ENCODE results near the gene FGD2.
"Not testable (repeated sequence)": the region's sequence is repeated elsewhere in the genome, so short reads cannot be mapped to it uniquely, and the experiment has no call there.

Gene FGD2

GRCh38 chr6:36970892-36971842, 34.3 kb upstream of the FGD2 start:
- no peak for DNase-seq

DNA sequence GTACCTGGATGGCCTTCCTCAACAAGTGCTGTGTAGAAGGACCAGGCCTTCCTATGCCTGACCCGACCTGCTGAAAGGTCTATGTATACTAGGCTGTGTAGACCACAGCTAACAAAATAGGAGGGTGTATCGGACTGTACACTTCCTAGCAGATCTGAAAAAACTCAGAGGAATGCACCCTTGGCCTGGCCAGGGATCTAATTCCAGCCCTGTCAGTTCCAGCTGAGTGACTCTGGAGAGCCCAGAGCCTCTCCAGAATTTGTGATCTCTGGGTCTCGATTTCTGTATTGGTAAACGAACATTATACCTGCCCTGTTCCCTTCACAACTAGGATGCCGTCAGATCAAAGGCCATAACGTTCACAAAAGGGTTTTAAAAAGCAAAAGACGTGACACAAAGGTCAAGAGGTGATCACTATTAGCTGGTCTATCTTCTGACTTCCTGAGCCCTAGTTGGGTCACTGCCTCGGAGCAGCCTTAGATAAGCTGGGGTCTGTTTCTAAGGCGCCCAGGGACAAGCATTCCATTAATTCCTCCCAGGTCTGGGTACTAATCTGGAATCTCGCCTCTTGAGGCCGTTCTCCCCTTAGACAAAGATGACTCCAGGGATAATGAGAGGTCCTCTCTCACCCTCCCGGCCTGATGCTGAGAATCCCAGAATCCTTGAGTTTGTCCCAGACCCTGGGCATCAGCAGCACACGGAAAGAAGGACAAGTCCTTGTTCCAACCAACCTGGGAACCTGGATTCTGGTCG, 33.4 kb upstream of the FGD2 start:
- no peak for DNase-seq

GRCh38 chr6:36973190-36973589, 32.3 kb upstream of the FGD2 start:
- no peak for DNase-seq

DNA sequence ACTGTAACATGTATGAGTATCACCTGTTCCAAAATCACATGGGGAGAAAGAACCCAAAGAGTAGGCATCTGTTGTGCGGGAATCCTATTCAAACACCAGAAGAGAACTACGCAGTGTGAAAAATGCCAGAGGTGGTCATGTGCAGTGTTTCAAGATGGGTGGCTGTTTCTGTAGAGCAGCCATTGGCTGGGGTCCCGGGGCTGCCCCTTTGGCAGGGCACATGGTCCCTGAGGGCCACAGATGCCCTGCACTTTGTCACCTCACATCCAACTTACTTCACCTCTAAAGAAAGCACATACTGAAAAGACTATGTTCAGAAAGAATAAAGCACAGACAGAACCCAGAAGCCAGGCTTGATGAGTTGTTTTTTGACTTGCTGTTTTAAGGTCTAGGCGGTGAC, 31.8 kb upstream of the FGD2 start:
- no peak for DNase-seq

DNA sequence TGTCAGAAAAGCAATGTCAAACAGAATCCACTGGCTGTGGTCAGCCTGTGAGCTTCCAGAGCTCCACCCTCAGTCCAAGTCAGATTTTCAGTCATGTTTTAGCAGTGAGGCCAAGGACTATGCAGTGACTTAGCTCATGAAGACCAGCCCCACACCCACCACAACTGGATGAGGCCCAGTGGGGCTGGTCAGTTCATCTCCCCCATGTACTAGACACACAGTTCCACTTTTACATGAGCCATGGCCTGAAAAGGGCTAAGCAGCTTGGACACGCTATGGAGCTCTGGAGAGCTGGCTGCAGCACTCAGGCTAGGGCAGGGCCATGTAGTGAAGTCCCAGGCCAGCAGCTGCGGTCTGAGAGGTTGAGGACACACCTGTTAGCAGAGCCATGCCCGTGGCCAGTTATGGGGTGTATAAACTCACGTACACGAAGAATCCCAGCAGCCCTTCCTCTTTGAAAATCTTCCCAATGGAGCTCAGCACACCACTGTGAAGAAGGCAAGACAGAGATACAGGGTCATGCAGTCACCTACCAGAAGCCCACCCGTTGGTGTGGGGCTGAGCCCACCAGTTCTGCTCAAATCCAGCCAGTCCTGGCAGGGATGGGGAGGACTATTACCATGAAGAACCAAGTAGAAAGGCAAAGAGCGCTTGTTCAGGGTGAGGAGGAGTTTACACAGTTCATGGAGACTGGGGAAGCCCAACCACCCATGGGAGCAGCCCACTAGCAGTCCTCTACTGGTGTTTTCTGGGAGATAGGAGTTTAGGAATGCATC, 30.0 kb upstream of the FGD2 start:
- DNase-seq = no peak

GRCh38 chr6:36976007-36976264, 29.5 kb upstream of the FGD2 start:
- no peak for DNase-seq

DNA sequence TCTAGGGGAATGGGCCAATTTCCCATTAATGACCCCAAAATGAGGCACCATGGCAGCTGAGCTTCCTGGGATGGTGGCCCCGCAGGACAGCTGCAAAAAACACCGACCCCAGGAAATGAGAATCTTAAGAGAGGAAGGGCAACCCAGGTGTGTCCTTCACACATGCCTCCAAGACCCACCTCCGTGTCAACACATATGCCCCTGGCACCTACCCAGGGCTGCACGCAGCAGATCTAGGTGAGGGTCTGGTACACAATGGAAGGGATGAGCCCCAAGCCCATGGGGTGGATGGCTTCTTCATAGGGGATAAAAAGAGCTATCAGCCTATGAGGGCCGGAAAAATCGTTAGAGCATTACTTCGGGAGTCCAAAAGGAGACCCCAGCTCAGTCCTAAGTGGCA, 28.9 kb upstream of the FGD2 start:
- DNase-seq = no peak

- no peak for DNase-seq
These were observed 28.5 kb upstream of the FGD2 start for GRCh38 chr6:36976931-36977330.

DNA sequence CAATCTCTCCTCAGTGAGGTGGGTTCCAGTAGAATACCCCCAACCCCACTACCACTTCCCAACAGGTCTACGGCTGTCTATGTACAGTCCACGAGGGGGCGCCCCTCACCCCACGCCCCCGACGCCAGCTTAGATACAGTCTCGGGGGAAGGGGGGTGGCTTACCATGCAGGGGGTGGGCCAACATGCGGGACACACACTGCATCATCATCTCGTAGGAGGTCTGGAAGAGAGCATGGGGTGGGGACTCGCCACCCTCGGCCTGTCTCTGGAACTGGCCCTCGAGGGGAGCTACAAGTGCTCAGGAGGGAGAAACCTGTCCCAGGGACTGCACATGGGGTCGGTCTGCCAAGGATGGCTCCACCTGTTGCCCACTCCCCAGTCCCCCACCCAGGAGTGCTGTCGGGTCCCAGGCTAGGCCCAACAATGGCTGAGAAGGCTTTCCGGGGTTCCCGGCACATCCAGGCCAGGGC, 27.9 kb upstream of the FGD2 start:
- no peak for DNase-seq

DNA sequence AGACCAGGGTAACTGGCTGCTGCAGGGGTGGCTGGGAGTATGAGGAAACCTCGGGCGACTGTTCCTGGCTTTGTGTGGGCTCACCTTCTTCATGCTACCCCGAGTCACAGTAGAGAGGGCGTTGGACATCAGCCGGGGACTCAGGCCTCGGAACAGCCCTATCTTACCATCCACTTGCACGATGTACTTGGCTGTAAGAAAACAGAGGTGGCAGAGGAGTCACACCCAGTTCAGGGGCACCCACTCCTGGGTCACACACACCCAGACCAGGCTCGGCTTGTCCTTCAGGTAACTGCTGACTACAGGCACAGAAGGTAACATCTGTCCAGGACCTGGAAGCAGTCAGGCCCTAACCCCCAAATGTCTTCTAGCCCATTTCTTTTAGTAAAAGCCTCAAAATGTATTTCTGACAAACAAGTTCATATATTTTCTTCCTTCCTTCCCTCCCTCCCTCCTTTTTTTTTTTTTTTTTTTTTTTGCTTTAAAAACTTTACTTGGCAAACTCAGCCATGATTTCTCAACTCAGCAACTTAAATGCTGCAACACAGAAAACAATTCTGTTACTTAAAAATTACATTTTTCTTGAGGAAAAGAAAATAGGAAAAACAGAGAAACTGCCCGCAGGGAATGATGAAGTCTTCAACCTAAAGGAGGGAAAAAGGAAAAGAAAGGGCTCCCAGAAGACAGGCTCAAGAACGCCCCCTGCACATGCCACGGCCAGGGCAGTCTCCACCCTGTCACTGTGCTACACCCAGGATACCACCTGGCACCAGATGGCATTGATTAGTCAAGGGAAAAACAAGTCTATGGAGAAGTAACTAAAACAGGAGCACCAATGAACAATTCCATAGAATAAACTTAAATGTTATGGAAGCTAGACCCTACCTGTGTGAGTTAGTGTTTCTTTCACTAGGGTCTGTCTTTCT, 26.8 kb upstream of the FGD2 start:
- no peak for DNase-seq

- no peak for DNase-seq
These were observed 26.1 kb upstream of the FGD2 start for GRCh38 chr6:36979347-36979742.

DNA sequence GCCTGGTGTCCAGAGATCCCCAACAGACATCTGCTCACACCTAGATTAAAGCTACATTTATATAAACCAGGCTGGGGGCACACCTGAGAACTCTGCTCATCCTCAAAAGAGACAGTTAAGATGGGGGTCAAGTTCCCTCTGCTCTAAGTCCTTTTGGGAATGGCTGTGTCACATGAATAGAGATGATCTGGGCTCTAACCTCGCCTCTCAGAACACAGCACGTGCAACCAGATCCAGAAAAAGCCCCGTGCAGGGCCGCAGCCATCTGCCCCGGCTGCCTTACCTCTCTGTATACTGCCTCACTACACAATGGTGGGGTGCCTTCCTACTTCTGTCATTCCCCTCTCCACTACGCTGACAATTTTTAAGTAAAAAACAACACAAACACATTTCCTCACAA, 25.3 kb upstream of the FGD2 start:
- no peak for DNase-seq

- DNase-seq = no peak
These were observed 24.4 kb upstream of the FGD2 start for GRCh38 chr6:36980876-36981619.

- no peak for DNase-seq
These were observed 21.9 kb upstream of the FGD2 start for GRCh38 chr6:36983538-36983937.

DNA sequence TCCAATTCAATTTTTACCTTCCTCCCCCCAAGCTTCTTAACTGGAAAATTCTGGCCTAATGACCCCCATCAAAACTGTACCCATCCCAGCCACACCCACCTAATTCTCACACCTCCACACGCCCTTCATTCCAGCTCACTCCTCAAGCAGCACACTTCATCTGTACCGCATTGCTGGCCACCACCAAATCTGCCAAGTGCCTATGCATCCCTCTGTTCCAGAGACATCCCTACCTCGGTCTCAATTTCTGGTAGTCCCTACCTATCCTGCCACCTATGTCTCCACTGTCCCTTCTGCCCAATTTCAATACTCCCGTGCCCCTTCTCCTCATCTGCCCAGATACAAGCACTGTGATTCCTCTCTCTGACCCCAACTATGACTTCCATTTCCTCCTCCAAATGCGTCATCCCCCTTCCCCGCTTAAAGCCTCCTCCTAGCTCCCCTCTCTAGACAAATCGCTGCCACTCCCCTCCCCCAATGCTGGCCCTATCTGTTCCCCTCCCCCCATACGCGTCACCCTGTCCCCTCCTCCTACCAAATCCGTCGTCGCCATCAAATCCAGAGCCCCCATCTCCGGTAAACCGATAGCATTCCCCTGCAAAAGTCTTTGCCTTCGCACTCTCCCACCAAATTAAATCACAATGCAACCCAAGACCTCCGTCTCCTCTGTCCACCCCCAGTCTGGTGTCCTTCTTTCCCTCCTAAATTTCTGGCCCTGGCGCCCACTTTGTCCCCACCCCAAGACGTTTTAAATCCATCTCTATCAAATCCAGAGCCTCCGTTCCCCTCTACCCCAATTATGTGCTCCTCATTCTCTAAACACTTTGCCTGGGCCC, 20.7 kb upstream of the FGD2 start:
- peak; percentile 11 for DNase-seq

- no peak for DNase-seq
These were observed 20.0 kb upstream of the FGD2 start for GRCh38 chr6:36985417-36985807.

GRCh38 chr6:36985808-36986703, 19.4 kb upstream of the FGD2 start, which contains the start of gene MTCH1:
Gene MTCH1 (minus strand): TSS chr6:36986196. CDS start chr6:36986173, 23 bp downstream.
- DNase-seq = peak; percentile 78

- DNase-seq = no peak
These were observed 18.8 kb upstream of the FGD2 start for GRCh38 chr6:36986704-36987047.

DNA sequence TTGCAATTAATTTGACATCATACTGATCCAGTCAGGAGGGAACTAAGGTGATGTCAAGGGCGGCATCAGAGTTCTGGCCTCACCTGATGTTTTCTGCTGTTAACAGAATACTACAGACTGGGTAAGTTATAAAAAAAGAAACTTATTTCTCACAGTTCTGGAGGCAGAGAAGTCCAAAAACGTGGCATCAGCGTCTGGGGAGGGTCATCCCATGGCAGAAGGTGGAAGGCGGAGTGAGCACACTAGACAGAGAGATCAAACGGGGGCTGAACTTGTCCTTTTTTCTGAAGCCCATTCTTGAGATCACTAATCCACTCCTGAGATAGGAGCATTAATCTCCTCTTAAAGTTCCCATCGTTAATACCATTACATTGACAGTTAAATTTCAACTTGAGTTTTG, 16.2 kb upstream of the FGD2 start:
- DNase-seq = no peak

GRCh38 chr6:36990401-36990800, 15.1 kb upstream of the FGD2 start:
- not testable (repeated sequence) for DNase-seq

Data from MV-4-11 (cell line).